Measurements from ENCODE around the gene RABGAP1L.

RABGAP1L gene

DNA sequence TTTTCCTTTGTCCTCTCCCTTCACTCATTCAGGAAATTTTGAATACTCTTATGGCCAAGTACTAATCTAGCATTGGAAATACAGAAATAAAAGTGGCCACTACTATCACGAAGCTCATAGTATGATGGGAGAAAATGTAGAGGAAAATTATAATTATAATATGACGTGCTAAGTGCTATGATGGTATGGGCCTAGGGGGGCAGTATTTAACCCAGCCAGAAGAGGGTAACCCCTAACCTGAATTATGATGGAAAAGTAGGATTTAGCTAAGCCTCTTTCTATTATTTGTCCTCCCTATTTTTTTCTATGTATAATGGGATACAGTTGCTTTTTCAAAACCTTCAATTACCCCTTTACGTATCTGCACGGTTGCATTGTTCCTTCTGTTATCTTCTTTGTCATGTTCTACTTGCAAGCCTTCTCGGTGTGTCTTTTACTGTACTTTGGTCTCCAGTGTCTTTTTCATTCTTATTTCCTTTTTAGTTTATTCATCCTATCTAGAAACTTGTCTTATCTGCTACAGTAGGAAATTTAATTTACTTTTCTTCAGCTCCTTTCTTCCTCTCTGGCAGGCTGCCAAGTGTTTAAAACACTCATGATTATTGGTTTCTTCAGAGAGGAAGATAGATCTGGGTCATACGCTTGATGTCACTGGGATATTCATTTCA, 199.6 kb downstream of the RABGAP1L start:
- Histone ChIP-seq H3K27me3 (ENCODE audit: insufficient read depth, low read length) (no peaks in the 10 kb centered on the region), H3K4me1 (ENCODE audit: insufficient read depth, low read length) (no peaks in the 10 kb centered on the region), H3K36me3 (ENCODE audit: insufficient read depth, low read depth, low read length) (no peaks in the 10 kb centered on the region)

DNA sequence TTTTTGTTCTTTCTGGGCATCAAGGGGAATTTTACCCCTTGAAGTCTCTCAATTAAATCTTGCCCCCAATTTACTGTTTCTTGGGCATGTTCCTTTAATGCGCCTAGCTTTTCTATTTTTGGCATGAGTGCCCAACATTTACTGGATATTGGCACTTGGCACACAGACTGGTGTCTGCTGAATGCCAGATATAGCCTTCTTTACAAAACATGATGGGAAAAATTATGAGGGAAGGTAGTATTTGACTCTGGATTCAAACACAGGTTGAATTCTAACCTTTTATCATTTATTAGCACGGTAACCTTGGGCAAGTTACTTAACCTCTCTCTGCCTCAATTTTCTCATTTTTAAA, 200.1 kb downstream of the RABGAP1L start:
- no peaks in the 10 kb centered on the region for H3K36me3 ChIP-seq (ENCODE audit: insufficient read depth, low read depth, low read length)
- H3K9me3 ChIP-seq (ENCODE audit: insufficient read depth, low read depth, low read length): no peaks in the 10 kb centered on the region
- H3K27me3 ChIP-seq (ENCODE audit: insufficient read depth, low read length): no peaks in the 10 kb centered on the region
- H3K9ac ChIP-seq (ENCODE audit: low read depth, low read length): no peak overlapping the region
- no peak overlapping the region for H3K27ac ChIP-seq (ENCODE audit: low read length)
- no peaks in the 10 kb centered on the region for H3K4me1 ChIP-seq (ENCODE audit: insufficient read depth, low read length)
- no peak overlapping the region for H3K4me3 ChIP-seq (ENCODE audit: low read length)

More for the DNA sequence above, 199.6 kb downstream of the RABGAP1L start:
- Histone ChIP-seq H3K9ac (ENCODE audit: low read depth, low read length) (no peak overlapping the region), H3K27ac (ENCODE audit: low read length) (no peak overlapping the region), H3K9me3 (ENCODE audit: insufficient read depth, low read depth, low read length) (no peaks in the 10 kb centered on the region), H3K4me3 (ENCODE audit: low read length) (no peak overlapping the region)

GRCh38 chr1:174364996-174365736, 205.8 kb downstream of the RABGAP1L start:
- Histone ChIP-seq H3K9me3 (ENCODE audit: insufficient read depth, low read depth, low read length) (no peaks in the 10 kb centered on the region), H3K27ac (ENCODE audit: low read length) (no peak overlapping the region), H3K4me1 (ENCODE audit: insufficient read depth, low read length) (no peaks in the 10 kb centered on the region), H3K4me3 (ENCODE audit: low read length) (no peak overlapping the region), H3K27me3 (ENCODE audit: insufficient read depth, low read length) (no peaks in the 10 kb centered on the region), H3K9ac (ENCODE audit: low read depth, low read length) (no peak overlapping the region), H3K36me3 (ENCODE audit: insufficient read depth, low read depth, low read length) (no peaks in the 10 kb centered on the region)

GRCh38 chr1:174366946-174367345, 207.6 kb downstream of the RABGAP1L start:
- no peaks in the 10 kb centered on the region for H3K27me3 ChIP-seq (ENCODE audit: insufficient read depth, low read length)
- H3K4me3 ChIP-seq (ENCODE audit: low read length): no peak overlapping the region
- H3K9me3 ChIP-seq (ENCODE audit: insufficient read depth, low read depth, low read length): no peaks in the 10 kb centered on the region
- no peaks in the 10 kb centered on the region for H3K36me3 ChIP-seq (ENCODE audit: insufficient read depth, low read depth, low read length)
- H3K27ac ChIP-seq (ENCODE audit: low read length): no peak overlapping the region
- H3K4me1 ChIP-seq (ENCODE audit: insufficient read depth, low read length): no peaks in the 10 kb centered on the region
- H3K9ac ChIP-seq (ENCODE audit: low read depth, low read length): no peak overlapping the region

DNA sequence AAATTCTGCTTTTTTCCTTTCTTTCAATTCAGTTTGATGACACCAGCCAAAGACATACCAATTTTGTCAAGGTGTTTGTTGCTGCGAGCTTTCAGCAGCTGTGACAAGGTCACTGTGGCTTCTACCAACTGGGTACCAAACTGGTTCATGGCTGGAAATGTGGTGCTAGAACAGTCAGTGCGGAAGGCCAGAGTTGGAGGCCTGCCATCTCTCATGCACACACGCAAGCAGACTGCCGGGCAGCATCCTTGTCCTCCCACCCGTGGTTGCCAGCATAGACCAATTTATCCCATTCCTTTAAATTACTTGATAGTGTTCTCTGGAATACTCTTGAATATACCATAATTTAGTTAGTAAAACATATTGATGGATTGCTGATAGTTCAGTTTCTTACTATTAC, 208.6 kb downstream of the RABGAP1L start:
- Histone ChIP-seq H3K4me1 (ENCODE audit: insufficient read depth, low read length) (peaks cover 6% of the 10 kb centered on the region; the same call in 1 of the 2 replicates), H3K36me3 (ENCODE audit: insufficient read depth, low read depth, low read length) (no peaks in the 10 kb centered on the region), H3K27me3 (ENCODE audit: insufficient read depth, low read length) (no peaks in the 10 kb centered on the region), H3K4me3 (ENCODE audit: low read length) (no peak overlapping the region), H3K9me3 (ENCODE audit: insufficient read depth, low read depth, low read length) (no peaks in the 10 kb centered on the region), H3K27ac (ENCODE audit: low read length) (no peak overlapping the region), H3K9ac (ENCODE audit: low read depth, low read length) (no peak overlapping the region)

- H3K9ac ChIP-seq (ENCODE audit: low read depth, low read length): no peak overlapping the region
- H3K27ac ChIP-seq (ENCODE audit: low read length): no peak overlapping the region
- H3K9me3 ChIP-seq (ENCODE audit: insufficient read depth, low read depth, low read length): no peaks in the 10 kb centered on the region
- no peaks in the 10 kb centered on the region for H3K36me3 ChIP-seq (ENCODE audit: insufficient read depth, low read depth, low read length)
- H3K4me1 ChIP-seq (ENCODE audit: insufficient read depth, low read length): peaks cover 9% of the 10 kb centered on the region; the same call in 1 of the 2 replicates
- no peak overlapping the region for H3K4me3 ChIP-seq (ENCODE audit: low read length)
- H3K27me3 ChIP-seq (ENCODE audit: insufficient read depth, low read length): no peaks in the 10 kb centered on the region
Measured at GRCh38 chr1:174376030-174376429, 216.7 kb downstream of the RABGAP1L start.

DNA sequence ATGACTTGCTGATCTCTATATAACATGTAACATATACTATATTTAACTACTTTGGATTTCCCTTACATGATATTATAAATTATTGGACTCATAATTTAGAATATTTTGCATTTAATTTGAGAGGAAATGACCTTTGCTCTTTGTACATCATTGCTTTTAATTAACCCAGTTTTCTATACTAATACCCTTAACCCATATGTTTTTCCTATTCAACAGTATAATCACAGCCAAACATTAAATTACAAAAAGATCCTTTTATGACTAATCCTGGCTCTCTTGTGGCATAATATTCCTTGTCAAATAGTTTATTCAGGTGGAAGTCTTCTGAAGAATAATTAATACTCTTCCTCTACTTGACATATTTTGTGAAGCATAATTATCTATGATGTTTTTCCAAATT, 232.4 kb downstream of the RABGAP1L start:
- Histone ChIP-seq H3K4me3 (ENCODE audit: low read length) (no peak overlapping the region), H3K27me3 (ENCODE audit: insufficient read depth, low read length) (no peaks in the 10 kb centered on the region), H3K27ac (ENCODE audit: low read length) (no peak overlapping the region), H3K4me1 (ENCODE audit: insufficient read depth, low read length) (no peaks in the 10 kb centered on the region), H3K36me3 (ENCODE audit: insufficient read depth, low read depth, low read length) (no peaks in the 10 kb centered on the region; the same call in 1 of the 2 replicates), H3K9ac (ENCODE audit: low read depth, low read length) (no peak overlapping the region), H3K9me3 (ENCODE audit: insufficient read depth, low read depth, low read length) (no peaks in the 10 kb centered on the region)

GRCh38 chr1:174393885-174394284, 234.6 kb downstream of the RABGAP1L start:
- Histone ChIP-seq H3K36me3 (ENCODE audit: insufficient read depth, low read depth, low read length) (no peaks in the 10 kb centered on the region; the same call in 1 of the 2 replicates), H3K27ac (ENCODE audit: low read length) (no peak overlapping the region), H3K4me3 (ENCODE audit: low read length) (no peak overlapping the region), H3K27me3 (ENCODE audit: insufficient read depth, low read length) (no peaks in the 10 kb centered on the region), H3K9me3 (ENCODE audit: insufficient read depth, low read depth, low read length) (no peaks in the 10 kb centered on the region), H3K4me1 (ENCODE audit: insufficient read depth, low read length) (no peaks in the 10 kb centered on the region), H3K9ac (ENCODE audit: low read depth, low read length) (no peak overlapping the region)

DNA sequence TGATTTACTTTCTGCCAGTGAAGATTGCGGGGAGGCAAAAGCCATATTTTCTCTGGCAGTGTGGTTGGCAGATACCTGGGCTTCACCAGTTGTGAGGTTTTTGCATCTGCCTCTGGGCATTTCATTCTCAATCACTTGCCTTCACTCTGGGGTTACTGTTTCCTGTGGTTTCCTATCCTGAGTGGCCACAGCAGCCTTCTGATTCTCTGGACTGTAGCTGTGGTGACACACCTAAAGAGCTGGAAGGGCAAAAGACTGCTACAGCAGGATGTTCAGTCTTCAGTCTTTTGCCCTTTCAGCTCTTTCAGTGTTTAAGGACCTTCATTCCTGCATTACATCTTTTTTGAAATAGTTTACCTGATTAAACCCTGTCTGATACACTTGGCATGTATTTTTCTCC, 237.9 kb downstream of the RABGAP1L start:
- Histone ChIP-seq H3K9ac (ENCODE audit: low read depth, low read length) (no peak overlapping the region), H3K27ac (ENCODE audit: low read length) (no peak overlapping the region), H3K4me1 (ENCODE audit: insufficient read depth, low read length) (no peaks in the 10 kb centered on the region), H3K27me3 (ENCODE audit: insufficient read depth, low read length) (no peaks in the 10 kb centered on the region), H3K4me3 (ENCODE audit: low read length) (no peak overlapping the region), H3K9me3 (ENCODE audit: insufficient read depth, low read depth, low read length) (no peaks in the 10 kb centered on the region), H3K36me3 (ENCODE audit: insufficient read depth, low read depth, low read length) (no peaks in the 10 kb centered on the region; the same call in 1 of the 2 replicates)

- no peaks in the 10 kb centered on the region for H3K9me3 ChIP-seq (ENCODE audit: insufficient read depth, low read depth, low read length)
- no peaks in the 10 kb centered on the region for H3K4me1 ChIP-seq (ENCODE audit: insufficient read depth, low read length)
Measured at GRCh38 chr1:174398246-174398645, 238.9 kb downstream of the RABGAP1L start.

GRCh38 chr1:174399211-174399610, 239.9 kb downstream of the RABGAP1L start:
- no peak overlapping the region for H3K27ac ChIP-seq (ENCODE audit: low read length)
- H3K4me1 ChIP-seq (ENCODE audit: insufficient read depth, low read length): no peaks in the 10 kb centered on the region
- H3K27me3 ChIP-seq (ENCODE audit: insufficient read depth, low read length): no peaks in the 10 kb centered on the region
- H3K9me3 ChIP-seq (ENCODE audit: insufficient read depth, low read depth, low read length): no peaks in the 10 kb centered on the region
- H3K4me3 ChIP-seq (ENCODE audit: low read length): no peak overlapping the region
- H3K36me3 ChIP-seq (ENCODE audit: insufficient read depth, low read depth, low read length): no peaks in the 10 kb centered on the region; the same call in 1 of the 2 replicates
- H3K9ac ChIP-seq (ENCODE audit: low read depth, low read length): no peak overlapping the region

More at GRCh38 chr1:174398246-174398645, 238.9 kb downstream of the RABGAP1L start:
- Histone ChIP-seq H3K27me3 (ENCODE audit: insufficient read depth, low read length) (no peaks in the 10 kb centered on the region), H3K4me3 (ENCODE audit: low read length) (no peak overlapping the region), H3K36me3 (ENCODE audit: insufficient read depth, low read depth, low read length) (no peaks in the 10 kb centered on the region; the same call in 1 of the 2 replicates), H3K9ac (ENCODE audit: low read depth, low read length) (no peak overlapping the region), H3K27ac (ENCODE audit: low read length) (no peak overlapping the region)

DNA sequence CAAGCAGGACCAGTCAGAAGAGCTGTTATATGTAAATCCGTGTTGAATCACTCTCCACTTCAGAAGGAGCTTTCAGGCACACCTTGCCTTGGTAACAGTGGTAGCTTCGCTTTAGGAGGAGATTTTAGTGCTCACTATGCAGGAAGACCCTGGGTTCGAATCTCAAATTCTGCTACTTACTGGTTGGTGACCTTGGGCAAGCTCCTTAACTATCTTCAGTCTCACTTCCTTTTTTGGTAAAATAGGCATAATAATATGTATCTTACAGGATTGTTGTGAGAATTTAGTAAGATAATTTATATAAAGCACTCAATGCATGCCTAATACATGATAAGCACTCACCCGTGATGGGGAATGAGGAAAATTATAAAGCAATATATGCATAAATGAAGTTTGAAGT, 241.8 kb downstream of the RABGAP1L start:
- H3K4me3 ChIP-seq (ENCODE audit: low read length): no peak overlapping the region
- no peaks in the 10 kb centered on the region for H3K9me3 ChIP-seq (ENCODE audit: insufficient read depth, low read depth, low read length)
- H3K4me1 ChIP-seq (ENCODE audit: insufficient read depth, low read length): no peaks in the 10 kb centered on the region
- no peak overlapping the region for H3K27ac ChIP-seq (ENCODE audit: low read length)
- H3K27me3 ChIP-seq (ENCODE audit: insufficient read depth, low read length): no peaks in the 10 kb centered on the region
- H3K36me3 ChIP-seq (ENCODE audit: insufficient read depth, low read depth, low read length): no peaks in the 10 kb centered on the region
- H3K9ac ChIP-seq (ENCODE audit: low read depth, low read length): no peak overlapping the region

All from iPS-20b (cell line).